GM18870 (cell line): ENCODE data around the gene CADM1.

Source experiments
- ATAC-seq: cut with Tn5 transposase; IDR thresholded peaks from one replicate; pipeline ENCODE4 v1.9.1; 2021; ENCODE audit warnings: moderate library complexity; ENCODE audit not compliant: unreplicated experiment

CADM1 gene

DNA sequence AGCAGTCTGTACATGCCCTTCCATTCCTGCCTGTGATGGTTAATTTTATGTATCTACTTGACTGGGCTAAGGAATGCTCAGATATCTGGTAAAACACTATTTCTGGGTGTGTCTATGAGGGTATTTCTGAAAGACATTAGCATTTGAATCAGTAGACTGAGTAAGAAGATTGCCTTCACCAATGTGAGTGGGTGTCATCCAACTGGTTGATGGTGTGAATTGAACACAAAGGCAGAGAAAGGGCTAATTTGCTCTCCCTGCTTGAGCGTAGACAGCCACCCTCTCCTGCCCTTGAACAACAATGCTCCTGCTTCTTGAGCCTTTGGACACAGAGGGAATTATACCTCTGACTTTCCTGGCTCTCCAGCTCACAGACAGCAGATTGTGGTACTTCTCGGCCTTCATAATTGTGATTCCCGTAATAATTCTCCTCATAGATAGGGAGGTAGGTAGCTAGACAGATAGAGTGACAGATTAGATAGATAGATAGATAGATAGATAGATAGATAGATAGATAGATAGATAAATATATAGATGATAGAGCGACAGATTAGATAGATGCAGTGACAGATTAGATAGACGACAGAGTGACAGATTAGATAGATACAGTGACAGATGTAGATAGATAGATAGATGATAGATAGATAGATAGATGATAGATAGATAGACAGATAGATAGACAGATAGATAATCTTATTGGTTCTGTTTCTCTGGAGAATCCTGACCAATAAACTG lies 370.6 kb downstream of the CADM1 start:
- no peak for ATAC-seq

DNA sequence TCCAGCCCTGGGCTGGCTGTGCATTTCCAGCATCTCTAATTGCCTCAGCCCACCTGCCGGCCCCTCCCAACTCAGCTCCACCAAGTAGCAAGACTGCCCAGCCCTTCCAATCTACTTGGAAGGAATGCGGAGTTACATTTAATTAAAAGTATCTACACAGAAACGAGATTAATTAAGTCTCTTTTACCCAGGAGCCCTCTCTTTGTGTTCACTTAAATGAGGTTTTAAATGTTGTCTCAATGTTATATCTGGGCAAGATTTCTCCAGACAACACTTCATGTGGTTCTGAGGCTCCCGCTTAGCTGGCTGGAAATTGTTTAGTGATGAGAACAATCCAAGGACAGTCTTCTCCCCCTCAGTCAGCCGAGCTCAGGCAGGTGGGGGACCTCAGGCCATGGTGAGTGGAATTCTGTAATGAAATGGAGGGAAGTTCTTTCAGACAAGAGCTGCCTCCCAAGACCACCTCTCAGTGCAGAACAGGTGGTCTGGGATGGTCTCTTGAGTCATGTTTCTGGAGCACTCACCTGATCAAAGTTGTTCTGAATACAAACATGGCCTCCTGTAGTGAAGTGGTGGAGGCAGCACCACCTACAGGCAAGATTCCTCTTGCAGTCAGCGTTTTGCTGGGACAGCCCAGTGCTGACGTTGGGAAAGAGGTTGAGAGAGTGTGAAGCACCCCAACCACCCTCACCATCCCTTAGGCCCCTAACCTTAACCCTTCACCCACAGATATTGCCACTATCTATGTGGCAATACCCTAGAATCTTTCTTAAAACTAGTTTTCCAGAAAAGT lies 371.6 kb downstream of the CADM1 start:
- ATAC-seq = no peak

DNA sequence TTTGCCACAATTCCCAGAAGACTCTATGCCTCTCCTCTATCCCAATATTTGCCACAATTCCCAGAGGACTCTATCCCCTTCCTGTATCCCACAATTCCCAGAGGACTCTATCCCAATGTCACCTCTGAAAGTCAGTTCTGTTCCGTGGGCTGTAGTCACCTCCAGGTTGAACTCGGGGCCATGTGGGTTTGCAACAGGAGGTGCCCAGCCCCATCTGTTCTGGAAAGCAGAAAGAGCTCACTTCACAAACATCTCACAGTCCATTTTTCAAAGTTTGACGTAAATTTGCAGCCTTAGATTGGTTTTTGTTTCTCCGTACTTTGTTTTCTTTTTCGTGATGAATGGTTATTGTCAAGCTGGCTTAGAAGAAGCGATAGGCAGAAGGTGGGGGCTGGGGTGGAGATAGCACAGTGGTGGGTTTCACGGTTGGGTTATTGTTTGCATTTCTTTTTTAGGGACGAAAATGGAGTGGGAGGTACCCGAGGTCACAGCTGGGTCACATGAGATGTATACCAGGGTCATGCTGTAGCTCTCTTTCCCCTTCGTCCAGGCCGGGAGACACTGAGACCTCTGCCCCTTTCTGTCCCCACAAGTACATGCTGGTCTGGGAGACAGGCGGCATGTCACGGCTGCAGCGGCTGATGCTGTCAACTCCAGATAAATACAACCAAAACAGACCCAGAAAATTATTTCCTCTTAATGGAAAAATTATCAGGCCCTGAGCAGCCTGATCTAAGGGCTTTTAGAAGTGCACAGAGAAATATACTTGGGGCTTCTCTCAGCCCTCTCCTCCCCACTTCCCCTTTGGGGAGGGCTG lies 374.5 kb downstream of the CADM1 start:
- no peak for ATAC-seq

DNA sequence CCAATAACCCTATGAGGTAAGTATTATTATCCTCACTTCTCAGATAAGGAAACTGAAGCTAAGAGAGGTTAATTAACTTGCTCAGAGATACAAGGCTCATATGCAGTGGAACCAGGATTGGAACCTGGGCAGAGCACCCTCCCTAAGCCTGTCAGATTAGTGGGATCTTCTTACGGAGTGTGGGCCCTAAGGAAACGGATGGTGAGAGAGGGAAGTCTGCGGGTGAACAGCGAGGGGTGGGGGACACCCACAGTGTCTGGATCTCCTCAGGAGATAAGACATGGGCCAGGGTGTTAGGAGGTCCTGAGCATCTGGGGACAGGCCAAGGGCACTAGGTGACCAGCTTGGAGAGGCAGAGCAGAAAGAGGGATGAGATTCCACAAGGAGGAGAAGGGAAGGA lies 376.0 kb downstream of the CADM1 start:
- no peak for ATAC-seq

DNA sequence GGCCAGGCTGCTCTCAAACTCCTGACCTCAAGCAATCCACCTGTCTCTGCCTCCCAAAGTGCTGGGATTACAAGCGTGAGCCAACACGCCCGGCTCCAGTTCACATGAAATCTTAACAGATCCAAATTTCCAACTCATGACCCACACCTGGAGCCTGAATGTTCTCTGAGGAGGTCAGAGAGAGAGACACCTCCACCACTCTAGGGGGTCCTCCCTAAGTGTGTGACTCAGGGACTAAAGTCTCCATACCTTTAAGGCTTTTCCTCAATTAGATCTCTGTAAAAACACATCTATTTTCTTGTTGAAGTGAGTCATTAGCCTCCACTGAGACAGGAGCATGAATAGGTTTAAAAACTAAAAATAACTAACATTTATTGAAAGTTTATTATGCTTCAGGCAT lies 376.4 kb downstream of the CADM1 start:
- ATAC-seq = no peak

DNA sequence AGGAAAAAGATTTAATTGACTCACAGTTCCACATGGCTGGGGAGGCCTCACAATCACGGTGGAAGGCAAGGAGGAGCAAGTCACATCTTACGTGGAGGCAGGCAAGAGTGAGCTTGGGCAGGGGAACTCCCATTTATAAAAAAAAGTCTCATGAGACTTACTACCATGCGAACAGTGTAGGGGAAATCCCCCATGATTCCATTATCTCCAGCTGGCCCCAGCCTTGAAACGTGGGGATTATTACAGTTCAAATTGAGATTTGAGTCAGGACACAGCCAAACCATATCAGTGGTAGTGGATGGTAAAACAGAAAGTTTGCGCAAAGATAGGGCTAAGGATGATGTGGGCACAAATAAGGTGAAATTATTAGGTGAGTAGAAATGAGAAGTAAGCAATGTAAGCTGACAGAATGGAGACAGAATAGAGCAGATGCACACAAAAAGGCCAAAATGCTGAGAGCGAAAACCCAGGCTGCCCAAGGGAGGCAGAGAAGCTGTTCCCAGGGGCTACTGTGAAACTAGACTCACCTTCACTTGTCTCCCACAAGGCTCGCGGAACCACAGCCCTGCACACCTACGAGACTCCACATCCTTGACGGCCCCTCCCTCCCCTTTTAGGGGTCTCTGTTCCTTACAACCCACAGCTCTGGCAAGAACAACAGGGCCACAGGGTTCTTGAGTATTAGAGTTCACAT lies 377.6 kb downstream of the CADM1 start:
- peak; percentile 93 for ATAC-seq

DNA sequence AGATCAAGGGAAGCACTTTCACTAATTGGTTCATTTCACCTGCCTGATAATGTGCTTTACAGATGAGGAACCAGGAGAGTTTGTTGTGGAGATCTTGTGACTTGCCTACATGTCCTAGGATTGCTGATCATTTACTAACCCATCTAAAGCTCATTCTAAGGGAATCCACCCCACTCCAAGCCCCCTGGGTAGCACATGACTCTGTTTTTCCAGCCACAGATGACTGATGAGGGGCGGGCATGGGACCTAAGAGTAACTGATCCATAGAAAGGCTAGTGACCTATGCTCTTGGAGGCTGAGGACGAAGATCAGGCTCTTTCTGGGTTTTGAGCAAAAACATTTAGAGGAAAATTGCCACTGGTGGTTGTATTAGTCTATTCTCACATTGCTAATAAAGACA lies 378.1 kb downstream of the CADM1 start:
- peak; percentile 16 for ATAC-seq

DNA sequence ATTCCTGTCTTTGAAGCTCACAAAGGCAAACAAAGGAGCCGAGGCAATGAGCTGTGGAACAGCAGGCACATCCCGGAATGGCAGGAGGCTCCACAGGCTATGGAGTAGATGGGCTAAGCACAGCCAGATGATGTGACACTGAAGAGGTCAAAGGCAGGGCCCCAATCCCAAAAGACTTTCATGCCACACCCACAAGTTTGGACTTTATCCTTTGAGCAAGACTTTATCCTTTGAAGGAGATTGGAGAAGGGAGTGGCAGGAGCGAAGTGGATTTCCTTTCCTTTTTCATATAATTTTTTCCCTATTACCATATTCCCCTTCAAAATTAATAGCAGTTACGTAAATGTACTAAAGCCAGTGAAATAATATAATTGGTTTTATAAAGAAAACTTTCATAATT lies 379.4 kb downstream of the CADM1 start:
- no peak for ATAC-seq

DNA sequence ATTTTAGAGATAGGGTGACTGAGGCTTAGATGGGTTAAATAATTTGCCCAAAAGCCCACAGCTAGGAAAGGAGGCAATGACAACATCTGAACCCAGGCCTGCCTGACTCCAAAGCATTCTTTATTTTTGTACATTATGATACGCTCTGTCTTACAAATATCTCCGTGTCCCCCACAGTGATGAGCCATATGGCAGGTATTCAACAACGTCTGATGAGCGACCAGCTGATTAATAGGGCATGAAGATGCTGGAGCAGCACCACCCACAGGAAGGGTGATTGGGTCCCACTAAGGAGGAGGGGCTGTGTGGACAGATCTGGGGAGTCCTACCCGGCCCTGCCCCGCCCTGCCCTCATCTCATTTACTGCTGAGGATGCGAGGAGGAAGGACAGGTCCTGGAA lies 380.6 kb downstream of the CADM1 start:
- ATAC-seq = no peak

DNA sequence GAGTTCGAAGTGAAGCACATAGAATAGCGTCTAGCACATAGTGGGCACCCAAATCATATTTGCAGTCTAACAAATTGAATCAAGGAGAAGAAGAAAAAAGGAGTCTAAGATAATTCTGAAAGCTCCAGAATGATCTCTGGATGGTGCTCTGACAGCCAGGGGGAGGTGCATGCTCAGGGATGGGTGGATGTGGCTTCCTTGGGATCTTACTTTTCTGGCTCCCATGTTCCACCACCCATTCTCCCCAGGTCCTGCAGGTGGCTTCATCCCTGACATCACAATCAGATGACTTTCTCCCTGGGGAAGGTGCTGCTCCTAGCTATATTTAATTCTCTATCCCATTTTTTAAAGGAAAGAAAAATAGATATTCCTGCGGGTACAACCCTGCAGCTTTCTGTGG lies 381.9 kb downstream of the CADM1 start:
- ATAC-seq = no peak
